HL-60 (cell line): ENCODE data around the gene FAM20A.

Experiments used
- CTCF ChIP-seq: IDR thresholded peaks from one replicate; pipeline ENCODE4 v1.5.1; 2011; ENCODE audit warnings: low read length, control low read depth, inconsistent platforms; ENCODE audit not compliant: insufficient read depth
- POLR2AphosphoS5 ChIP-seq: IDR thresholded peaks from 2 replicates; pipeline ENCODE4 v1.6.1; 2012; ENCODE audit warnings: low read depth
- TF ChIP-seq, protein P1 (sequence below): IDR thresholded peaks from 2 replicates; pipeline ENCODE4 v1.6.1; 2012; ENCODE audit warnings: low read depth; ENCODE audit not compliant: insufficient replicate concordance

GRCh38 chr17:68602289-68602688, 1.1 kb upstream of the FAM20A start:
- TF ChIP-seq CTCF, result no peak
- TF ChIP-seq, protein P1, sequence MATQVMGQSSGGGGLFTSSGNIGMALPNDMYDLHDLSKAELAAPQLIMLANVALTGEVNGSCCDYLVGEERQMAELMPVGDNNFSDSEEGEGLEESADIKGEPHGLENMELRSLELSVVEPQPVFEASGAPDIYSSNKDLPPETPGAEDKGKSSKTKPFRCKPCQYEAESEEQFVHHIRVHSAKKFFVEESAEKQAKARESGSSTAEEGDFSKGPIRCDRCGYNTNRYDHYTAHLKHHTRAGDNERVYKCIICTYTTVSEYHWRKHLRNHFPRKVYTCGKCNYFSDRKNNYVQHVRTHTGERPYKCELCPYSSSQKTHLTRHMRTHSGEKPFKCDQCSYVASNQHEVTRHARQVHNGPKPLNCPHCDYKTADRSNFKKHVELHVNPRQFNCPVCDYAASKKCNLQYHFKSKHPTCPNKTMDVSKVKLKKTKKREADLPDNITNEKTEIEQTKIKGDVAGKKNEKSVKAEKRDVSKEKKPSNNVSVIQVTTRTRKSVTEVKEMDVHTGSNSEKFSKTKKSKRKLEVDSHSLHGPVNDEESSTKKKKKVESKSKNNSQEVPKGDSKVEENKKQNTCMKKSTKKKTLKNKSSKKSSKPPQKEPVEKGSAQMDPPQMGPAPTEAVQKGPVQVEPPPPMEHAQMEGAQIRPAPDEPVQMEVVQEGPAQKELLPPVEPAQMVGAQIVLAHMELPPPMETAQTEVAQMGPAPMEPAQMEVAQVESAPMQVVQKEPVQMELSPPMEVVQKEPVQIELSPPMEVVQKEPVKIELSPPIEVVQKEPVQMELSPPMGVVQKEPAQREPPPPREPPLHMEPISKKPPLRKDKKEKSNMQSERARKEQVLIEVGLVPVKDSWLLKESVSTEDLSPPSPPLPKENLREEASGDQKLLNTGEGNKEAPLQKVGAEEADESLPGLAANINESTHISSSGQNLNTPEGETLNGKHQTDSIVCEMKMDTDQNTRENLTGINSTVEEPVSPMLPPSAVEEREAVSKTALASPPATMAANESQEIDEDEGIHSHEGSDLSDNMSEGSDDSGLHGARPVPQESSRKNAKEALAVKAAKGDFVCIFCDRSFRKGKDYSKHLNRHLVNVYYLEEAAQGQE, result no peak
- no peak for TF ChIP-seq POLR2AphosphoS5
